Lower leg skin (tissue), 4 donors: ENCODE measurements around the gene GREB1. TPM values are rescaled to one million over a fixed set of nuclear protein-coding genes. Genes with fewer than 3 reads are reported as not detected.

Experiments
- DNase-seq, 2 donors: peaks; one replicate each; pipeline ENCODE4 v3.0.0-alpha.2; 2019; ENCODE audit warnings: low spot score in 2 of 2
- H3K4me3 ChIP-seq: fragments of 200-600 bp; sonication (generic); 2 replicates; pipeline ENCODE4 v1.5.1; 2017; ENCODE audit warnings: mild to moderate bottlenecking, low read depth; ENCODE audit not compliant: poor library complexity, severe bottlenecking
- CTCF ChIP-seq, 3 donors: fragments of 450-650 bp; IDR thresholded peaks; one replicate each; pipeline ENCODE4 v1.5.1; 2016; ENCODE audit warnings: antibody characterized with exemption in 3 of 3, mild to moderate bottlenecking in 3 of 3, moderate library complexity in 2 of 3
- POLR2A ChIP-seq, 2 donors: fragments of 450-650 bp; IDR thresholded peaks; one replicate each; pipeline ENCODE4 v1.6.1; 2016 to 2017; ENCODE audit warnings: antibody characterized with exemption in 2 of 2, mild to moderate bottlenecking in 1 of 2, moderate library complexity in 1 of 2
- WGBS, 2 donors: methylation state at CpG; one replicate each; pipeline ENCODE4 v1.1.5; 2018; 5-methylcytosine and 5-hydroxymethylcytosine counted together
- intact Hi-C: fragments of 100-400 bp; cut with DNase I; formaldehyde crosslinking; loops from one replicate; pipeline ENCODE4 v1.15.0; 2023; ENCODE audit warnings: low total_unique reads
- total RNA-seq, 4 donors: library from RNA; depleted of rRNA; stranded (reverse); fragments of >200 nt; gene quantifications; one replicate each; pipeline ENCODE4 v1.1.0, GENCODE V29; 2016

GREB1 gene
- total RNA-seq, 4 donors from 2014 or later, result 2.4 to 12.2 (median 4.0) TPM

- intact Hi-C loops, result no loop called here
- no peak for TF ChIP-seq POLR2A (IDR thresholded peaks at IDR 0.05)
- TF ChIP-seq CTCF (IDR thresholded peaks at IDR 0.05), result no peak
- DNase-seq, result no peak
- H3K4me3 ChIP-seq, result no peak overlapping the region
- 84 to 87% methylated on average over 7 of the region's 7 CpGs for WGBS, 2 donors
Measured at GRCh38 chr2:11534071-11534745, 363 bp downstream of the GREB1 start.

- 80 to 86% methylated on average over 7 of the region's 7 CpGs for WGBS, 2 donors
- intact Hi-C loops, result no loop called here
- DNase-seq, result no peak
- no peak overlapping the region for H3K4me3 ChIP-seq
- TF ChIP-seq CTCF (IDR thresholded peaks at IDR 0.05) (no peak), POLR2A (IDR thresholded peaks at IDR 0.05) (no peak)
Measured at GRCh38 chr2:11534746-11535484, 1.1 kb downstream of the GREB1 start.

- TF ChIP-seq CTCF (IDR thresholded peaks at IDR 0.05), result no peak
- no peak for TF ChIP-seq POLR2A (IDR thresholded peaks at IDR 0.05)
- no peak for DNase-seq
- no peak overlapping the region for H3K4me3 ChIP-seq
- intact Hi-C loops, result no loop called here
- WGBS, 2 donors, result 71 to 75% methylated on average over 7 of the region's 7 CpGs
Measured at GRCh38 chr2:11535899-11536344, 2.1 kb downstream of the GREB1 start.

- WGBS, 2 donors, result 89 to 90% methylated on average over 13 of the region's 13 CpGs
- intact Hi-C loops, result no loop called here
- H3K4me3 ChIP-seq, result no peak overlapping the region
- no peak for DNase-seq
- TF ChIP-seq CTCF (IDR thresholded peaks at IDR 0.05) (no peak), POLR2A (IDR thresholded peaks at IDR 0.05) (no peak)
Measured at GRCh38 chr2:11537951-11538350, 4.1 kb downstream of the GREB1 start.

- WGBS, 2 donors, result 61 to 64% methylated on average over 18 of the region's 18 CpGs
- TF ChIP-seq POLR2A (IDR thresholded peaks at IDR 0.05) (no peak), CTCF (IDR thresholded peaks at IDR 0.05) (no peak)
- intact Hi-C loops, result no loop called here
- no peak for DNase-seq
- H3K4me3 ChIP-seq, result no peak overlapping the region
Measured at GRCh38 chr2:11539317-11540147, 5.7 kb downstream of the GREB1 start.
